Pons (tissue), 1 donor: ENCODE measurements around the gene FEZ2.

ENCODE experiments used
- DNase-seq: peaks from one replicate; pipeline ENCODE4 v3.0.0-alpha.2; 2016; ENCODE audit warnings: low spot score

Gene FEZ2

GRCh38 chr2:36561237-36561944, 36.6 kb downstream of the FEZ2 start:
- peak; percentile 12 for DNase-seq

GRCh38 chr2:36560726-36561125, 37.2 kb downstream of the FEZ2 start:
- no peak for DNase-seq

- DNase-seq, result no peak
Measured at GRCh38 chr2:36559221-36559942, 38.6 kb downstream of the FEZ2 start.

- DNase-seq, result no peak
Measured at GRCh38 chr2:36556842-36557241, 41.1 kb downstream of the FEZ2 start.

- no peak for DNase-seq
Measured at GRCh38 chr2:36555789-36556188, 42.2 kb downstream of the FEZ2 start.

GRCh38 chr2:36554531-36554930, 43.4 kb downstream of the FEZ2 start:
- DNase-seq, result no peak

- peak; percentile 46 for DNase-seq
Measured at GRCh38 chr2:36553683-36554082, 44.3 kb downstream of the FEZ2 start.

- DNase-seq, result no peak
Measured at GRCh38 chr2:36550006-36550405, 48.0 kb downstream of the FEZ2 start.

GRCh38 chr2:36549165-36549574, 48.8 kb downstream of the FEZ2 start:
- DNase-seq, result no peak

- no peak for DNase-seq
Measured at GRCh38 chr2:36547906-36548305, 50.1 kb downstream of the FEZ2 start.

GRCh38 chr2:36545871-36546416, 52.0 kb downstream of the FEZ2 start:
- no peak for DNase-seq

- no peak for DNase-seq
Measured at GRCh38 chr2:36544638-36545338, 53.2 kb downstream of the FEZ2 start.

GRCh38 chr2:36541891-36542595, 55.9 kb downstream of the FEZ2 start:
- DNase-seq, result peak; percentile 22

- no peak for DNase-seq
Measured at GRCh38 chr2:36540986-36541754, 56.8 kb downstream of the FEZ2 start.

GRCh38 chr2:36539631-36540030, 58.3 kb downstream of the FEZ2 start:
- no peak for DNase-seq

- DNase-seq, result no peak
Measured at GRCh38 chr2:36538335-36538734, 59.6 kb downstream of the FEZ2 start.

- no peak for DNase-seq
Measured at GRCh38 chr2:36536776-36537175, 61.2 kb downstream of the FEZ2 start.

- no peak for DNase-seq
Measured at GRCh38 chr2:36535099-36535498, 62.9 kb downstream of the FEZ2 start.

GRCh38 chr2:36534275-36534799, 63.6 kb downstream of the FEZ2 start:
- DNase-seq, result no peak

GRCh38 chr2:36530983-36531354, 67.0 kb downstream of the FEZ2 start:
- no peak for DNase-seq
